ENCODE results near the gene ASTN2.
"Not testable (repeated sequence)": the region's sequence is repeated elsewhere in the genome, so short reads cannot be mapped to it uniquely, and the experiment has no call there.

ASTN2 gene

DNA sequence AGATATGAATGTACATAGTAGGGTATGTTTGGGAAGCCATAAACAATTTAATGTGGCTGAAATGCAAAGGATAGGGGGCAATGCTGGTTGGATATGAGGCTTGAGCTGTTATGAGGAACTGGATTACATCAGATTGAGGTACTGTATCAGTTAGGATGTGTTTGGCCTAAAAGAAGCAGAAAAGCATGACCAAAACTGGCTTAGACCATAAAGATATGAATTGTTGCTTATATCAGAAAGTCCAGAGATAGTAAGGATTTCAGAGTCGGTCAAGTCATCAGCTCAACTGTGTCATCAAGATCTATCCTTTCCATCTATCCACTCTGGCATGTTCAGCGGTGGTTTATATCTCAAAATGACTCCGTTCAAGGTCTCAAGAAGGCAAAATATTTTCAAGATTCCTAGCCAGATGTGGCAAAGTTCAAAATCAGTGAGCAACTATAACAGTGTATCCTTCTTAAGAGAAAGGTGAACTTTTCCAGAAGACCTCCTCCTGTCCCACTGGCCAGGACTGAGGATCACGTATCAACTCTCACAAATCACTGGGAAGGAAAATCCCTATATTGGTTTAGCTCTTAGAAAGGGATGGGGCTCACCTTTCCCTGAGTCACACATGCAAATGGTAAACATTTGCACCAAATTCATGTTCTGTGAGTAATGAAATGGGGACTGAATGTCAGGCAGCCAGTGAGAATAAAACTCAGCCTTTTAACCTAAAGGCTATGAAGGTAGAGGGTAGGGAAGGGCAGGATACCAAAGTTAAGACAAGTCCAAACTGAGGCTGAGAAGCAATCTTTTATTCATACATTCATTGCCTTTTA lies 469.9 kb downstream of the ASTN2 start:
- no peak for DNase-seq

DNA sequence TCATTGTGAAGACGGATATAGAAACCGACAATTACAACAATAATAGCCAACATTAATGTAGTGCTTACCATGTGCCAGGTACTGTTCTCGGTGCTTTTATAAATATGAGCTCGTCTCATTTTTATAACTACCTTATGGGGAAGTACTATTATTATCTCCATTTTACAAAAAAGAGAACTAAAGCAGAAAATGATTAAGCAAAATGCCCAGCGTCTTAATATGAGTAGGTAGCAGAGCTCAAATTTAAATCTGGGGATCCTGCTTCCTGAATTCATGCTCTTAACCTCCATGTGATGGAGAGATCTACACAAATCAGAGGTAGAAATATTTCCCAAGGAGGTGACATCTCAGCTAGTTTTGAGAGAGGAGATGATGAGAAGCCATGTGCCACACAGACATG lies 470.9 kb downstream of the ASTN2 start:
- DNase-seq = no peak

DNA sequence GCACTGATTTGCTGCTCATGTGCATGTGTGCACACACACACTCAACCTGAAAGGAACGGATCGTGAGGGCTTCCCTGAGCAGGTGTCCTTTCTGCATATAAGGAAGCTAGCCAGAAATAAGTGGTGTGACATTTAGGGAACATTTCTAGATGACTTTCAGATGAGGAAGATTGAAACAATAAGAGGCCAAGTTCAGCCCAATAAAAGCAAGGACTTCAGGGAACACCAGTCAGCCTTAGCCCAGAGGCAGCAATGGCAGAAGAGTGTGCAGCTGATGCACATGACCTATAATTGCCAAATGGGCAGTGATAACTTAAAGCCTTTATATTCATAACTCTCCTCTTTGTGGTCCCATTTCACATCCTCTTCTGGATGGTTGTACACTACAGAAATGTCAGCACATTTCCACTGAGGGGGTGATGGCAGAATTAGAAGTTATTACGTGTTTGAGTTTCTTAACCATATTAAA lies 472.2 kb downstream of the ASTN2 start:
- no peak for DNase-seq

DNA sequence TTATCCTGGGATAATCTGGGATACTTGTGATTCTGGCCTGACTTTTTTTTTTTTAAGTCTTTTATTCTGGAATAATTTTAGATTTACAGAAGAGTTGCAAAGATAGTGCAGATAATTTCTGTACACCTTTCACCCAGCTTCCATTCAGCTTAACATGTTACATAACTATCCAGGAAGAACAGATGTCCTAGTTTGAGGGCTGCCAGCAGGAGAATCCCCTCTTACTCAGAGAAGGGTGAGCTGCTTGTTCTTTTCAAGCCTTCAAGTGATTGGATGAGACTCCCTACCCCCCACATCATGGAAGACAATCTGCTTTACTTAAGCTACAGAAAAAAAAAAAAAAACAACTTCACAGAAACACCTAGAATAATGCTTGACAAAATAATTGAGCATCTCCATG lies 473.6 kb downstream of the ASTN2 start:
- DNase-seq = peak; percentile 86

DNA sequence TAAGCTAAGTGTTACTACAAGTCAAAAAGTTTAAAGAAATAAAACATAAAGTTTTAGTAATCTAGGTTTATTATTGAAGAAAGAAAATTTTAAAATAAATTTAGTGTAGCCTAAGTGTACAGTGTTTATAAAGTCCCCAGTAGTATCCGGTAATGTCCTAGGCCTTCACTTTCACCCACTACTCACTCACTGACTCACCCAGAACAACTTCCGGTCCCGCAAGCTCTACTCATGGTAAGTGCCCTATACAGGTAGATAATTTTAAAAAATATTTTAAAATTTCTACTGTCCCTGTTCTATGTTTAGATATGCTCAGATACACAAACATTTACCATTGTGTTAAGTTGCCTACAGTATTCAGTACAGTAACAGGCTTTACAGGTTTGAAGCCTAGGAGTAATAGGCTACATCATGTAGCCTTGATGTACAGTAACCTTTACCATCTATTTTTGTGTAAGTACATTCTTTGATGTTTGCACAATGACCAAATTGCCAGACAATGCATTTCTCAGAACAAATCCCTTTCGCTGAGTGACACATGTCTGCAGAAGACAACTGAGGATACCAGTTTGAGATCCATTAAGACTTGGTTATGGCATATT lies 474.1 kb downstream of the ASTN2 start:
- no peak for DNase-seq

DNA sequence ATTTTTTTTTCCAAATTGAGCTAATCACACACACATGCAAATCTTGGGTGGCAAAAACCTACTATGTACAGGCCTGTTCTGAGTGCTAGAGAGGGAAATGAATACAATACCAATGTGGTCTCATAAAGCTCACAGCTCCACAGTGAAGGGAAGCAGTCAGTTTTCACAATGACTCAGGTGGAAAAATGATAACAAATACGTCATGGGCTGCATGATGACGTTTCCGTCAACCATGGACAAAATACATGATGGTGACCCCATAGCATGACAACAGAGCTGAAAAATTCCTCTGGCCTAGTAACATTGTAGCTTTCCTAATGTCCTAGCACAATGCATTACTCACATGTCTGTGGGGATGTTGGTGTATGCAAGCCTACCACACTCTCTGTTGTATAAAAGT lies 475.2 kb downstream of the ASTN2 start:
- no peak for DNase-seq

DNA sequence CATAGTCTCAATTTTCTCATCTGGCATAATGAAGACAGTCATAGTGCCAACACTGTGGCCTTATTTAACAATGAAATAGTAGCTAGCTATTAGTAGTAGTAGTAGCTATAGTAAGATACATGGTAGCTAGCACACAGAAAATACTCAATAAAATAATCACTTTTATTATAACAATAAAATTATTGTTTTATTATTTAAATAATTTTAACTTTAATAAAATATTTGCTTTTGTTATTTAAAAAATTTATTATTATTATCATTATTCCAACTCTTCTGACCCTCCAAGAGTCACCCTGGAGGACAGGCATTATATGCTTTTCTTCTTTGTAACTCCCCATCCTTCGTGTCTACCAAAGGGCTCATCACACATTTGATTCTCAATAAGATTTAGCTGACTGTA lies 475.7 kb downstream of the ASTN2 start:
- no peak for DNase-seq

DNA sequence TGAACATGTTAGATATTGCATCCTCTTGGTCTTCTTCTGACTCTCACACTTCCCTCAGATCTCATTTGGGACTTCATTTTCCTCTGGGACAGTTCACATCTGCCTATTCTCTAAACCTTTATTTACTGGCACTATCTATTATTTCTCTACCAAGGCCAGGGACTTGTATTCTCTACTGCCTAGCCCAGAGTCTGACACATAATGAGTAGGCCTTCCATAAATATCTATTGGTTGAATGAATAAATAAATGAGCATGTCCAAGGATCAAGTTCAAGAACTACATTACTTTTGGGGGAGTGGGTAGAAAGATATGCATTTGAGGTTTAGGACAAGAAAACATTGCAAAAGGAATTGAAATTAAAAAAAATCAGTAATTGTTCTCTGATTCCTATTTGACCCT lies 477.5 kb downstream of the ASTN2 start:
- DNase-seq = no peak

DNA sequence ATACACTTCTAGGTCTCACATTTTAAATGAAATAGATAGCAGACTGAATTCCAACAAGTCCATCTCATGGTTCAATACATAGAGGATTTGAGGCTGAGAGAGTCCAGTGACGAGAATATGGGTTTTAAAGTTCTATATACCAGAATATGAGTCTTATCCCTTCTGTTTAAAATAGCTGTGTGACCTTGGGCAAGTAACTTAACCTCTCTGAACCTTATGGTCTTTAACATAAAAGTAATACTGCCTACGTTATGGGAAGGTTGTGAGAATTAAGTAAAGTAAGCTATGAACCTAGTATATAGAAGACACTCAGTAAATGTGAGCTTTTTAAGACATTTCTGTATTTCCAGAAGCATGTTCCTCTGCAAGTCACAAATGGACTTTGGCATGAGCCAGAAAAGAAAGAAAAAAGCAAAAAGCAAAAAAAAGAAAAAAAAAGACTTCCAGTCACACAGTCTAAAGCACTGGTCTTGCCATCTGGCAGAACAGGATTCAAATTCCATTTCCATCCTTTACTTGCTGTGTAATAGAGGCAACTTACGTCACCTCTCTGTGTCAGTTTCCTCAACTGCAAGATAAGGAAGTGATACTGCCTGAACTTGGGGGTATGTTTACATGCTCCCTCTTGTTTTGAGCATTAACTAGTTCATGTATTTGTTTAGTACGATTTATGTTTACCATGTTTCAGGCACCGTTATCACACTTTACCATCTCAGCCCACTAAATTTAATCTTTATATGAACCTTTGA lies 479.5 kb downstream of the ASTN2 start:
- DNase-seq = no peak

DNA sequence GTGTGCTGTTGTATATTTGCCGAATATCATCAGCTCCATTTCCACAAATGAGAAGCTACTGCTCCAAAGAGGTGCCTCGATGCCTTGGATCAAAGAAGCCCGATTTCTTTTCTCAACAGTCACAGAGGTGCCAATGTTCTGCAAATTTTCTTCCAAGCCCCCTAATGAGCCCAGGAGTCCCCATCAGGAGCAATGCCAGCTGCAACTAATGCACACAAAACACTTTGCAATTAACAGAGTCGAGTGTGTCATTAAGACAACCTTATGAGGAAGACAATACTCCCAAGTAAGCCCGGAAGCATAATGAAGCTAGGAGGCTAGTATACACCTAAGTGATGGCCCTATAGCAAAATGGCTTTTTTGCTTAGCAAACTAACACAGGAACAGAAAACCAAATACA lies 480.7 kb downstream of the ASTN2 start:
- DNase-seq = no peak

DNA sequence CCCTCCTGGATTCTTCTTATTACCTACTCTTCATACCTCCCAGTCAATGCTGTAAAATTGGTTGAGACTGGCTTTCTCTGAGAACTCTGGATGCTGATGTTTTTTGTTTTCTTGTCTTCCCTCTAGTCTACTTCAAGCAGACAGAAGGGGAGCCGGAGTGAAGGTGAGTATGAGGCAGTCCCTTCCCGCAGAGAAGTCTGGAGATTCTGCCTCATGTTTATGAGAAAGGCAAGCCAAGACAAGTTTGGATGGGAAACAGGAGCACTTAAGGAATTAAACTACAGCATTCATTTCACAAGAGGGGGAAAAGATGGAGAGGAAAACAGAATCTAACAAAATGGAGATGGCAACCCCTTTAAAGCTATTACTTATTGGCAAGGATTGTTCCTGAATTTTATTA lies 481.6 kb downstream of the ASTN2 start:
- DNase-seq = no peak

DNA sequence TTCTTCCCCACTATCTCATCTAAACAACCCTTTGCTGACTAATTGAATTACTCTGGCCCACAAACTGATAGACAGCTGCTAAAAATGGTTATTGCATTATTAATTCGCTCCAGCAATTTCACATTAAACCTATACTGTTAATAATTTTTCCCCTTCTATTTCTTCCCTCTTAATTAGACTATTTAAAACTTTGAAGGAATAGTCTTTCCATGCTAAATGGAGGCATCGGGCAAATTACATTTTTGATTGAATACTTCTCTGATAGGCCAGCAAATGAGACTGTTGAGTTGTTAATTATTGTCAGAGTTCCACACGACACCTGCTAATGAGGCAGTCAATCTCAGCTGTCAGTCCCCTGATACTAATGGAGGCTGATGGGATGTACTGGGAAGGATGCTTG lies 485.2 kb downstream of the ASTN2 start:
- DNase-seq = no peak

DNA sequence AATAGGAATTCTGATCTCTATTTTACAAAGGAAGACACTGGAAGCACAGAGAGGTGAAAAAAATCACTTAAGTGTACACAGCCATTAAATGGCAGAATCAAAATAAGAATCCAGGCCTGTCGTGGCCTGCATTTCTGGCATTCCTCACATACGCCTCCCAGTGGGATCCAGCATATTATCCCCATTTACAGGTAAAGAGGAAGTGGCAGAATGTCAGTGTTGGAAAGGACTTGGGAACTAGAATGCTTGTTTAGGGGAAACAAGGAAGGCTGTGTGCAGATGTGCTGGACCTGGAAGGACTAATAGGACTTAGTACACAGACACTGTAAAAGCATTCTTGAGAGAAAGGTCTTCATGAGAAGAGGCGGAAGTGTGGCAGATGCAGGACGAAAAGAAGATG lies 486.0 kb downstream of the ASTN2 start:
- DNase-seq = no peak

DNA sequence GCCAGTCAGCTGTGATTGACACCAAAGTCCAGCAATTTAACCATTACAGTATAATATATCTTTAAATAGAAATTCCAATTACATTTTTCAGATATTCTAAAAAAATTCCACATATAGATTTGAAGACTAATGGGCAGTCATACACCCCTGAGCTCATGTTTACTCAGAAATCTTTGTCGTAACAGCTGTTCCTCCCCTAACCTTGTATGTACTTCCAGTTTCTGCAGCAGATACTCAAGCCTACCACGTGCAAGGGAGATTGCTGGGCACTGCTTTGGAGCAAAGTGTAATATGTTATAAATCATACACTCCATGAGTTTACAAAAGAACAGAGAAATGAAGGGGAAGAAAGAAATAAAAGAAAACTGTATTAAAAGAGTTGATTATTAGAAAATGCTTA lies 486.6 kb downstream of the ASTN2 start:
- DNase-seq = no peak

DNA sequence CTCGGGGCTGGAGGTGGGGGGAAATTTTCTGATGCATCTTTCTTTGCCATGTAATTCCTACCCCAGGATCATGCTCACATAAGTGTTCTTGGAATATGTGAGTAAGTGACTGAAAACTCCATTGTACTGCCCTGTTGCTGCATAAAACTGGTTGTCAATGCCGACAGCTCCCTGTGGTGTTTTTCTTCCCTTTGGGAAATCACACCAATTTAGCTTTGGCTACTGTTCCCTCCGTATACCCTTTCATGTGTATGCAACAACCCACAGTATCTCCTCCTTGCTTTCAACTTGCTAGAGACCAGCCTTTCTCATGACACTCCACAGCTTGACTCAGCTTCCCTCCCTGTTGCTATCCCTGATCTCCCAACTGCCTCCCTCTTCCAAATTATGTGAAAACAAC lies 487.1 kb downstream of the ASTN2 start:
- DNase-seq = no peak

DNA sequence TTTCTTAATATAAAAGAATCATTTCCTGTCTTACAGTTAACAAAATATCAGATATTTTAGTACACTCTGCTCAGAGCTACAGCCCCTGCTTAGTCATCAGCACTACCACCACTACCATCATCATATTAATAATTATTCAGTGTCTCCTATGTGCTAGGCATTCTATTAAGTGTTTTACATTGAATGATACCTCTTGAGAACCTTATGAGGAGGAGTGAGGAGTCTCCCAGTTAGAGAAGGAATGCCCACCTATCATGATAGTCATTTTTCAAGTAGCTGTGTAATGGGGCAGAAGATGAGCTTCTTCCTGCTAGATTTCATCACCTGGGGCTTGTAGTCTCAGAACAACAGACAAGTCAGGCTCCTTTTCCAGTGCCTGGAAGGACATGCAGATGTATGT lies 489.7 kb downstream of the ASTN2 start:
- no peak for DNase-seq

DNA sequence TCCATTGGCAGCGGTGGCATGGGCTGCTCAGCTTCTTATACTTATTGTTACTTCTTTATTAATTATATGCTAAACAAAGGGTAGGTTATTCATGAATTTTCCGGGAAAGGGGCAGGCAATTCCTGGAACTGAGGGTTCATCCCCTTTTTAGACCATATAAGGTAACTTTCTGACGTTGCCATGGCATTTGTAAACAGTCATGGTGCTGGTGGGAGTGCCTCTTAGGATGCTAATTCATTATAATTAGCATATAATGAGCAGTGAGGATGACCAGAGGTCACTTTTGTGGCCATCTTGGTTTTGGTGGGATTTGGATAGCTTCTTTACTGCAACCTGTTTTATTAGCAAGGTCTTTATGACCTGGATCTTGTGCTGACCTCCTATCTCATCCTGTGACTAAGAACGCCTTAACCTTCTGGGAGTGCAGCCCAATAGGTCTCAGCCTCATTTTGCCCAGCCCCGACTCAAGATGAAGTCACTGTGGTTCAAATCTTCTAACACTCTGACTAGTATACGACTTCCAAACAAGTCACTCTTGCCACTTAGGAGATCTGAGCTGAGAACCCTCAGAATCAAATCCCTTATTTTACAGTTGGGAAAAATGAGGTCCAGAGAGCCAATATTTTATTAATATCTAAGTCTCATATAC lies 490.3 kb downstream of the ASTN2 start:
- DNase-seq = no peak

DNA sequence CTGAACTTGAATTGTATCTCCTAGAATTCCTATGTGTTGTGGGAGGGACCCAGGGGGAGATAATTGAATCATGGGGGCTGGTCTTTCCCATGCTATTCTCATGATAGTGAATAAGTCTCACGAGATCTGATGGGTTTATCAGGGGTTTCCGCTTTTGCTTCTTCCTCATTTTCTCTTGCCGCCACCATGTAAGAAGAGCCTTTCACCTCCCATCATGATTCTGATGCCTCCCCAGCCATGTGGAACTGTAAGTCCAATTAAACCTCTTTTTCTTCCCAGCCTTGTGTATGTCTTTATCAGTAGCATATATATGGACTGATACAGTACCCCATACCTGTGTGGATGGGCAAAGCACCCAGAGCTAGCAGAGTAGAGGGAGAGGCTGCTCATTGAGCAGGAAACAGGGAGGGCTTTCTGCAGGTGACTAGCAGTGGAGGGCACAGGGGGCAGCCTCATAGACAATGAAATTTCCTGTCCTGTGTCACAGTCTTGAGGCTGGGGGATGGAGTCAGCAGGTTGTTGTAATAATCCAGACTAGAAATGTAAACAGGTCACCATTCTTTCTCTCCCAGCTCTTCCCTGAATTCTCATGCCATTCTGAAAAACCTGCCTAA lies 496.9 kb downstream of the ASTN2 start:
- DNase-seq = not testable (repeated sequence)

DNA sequence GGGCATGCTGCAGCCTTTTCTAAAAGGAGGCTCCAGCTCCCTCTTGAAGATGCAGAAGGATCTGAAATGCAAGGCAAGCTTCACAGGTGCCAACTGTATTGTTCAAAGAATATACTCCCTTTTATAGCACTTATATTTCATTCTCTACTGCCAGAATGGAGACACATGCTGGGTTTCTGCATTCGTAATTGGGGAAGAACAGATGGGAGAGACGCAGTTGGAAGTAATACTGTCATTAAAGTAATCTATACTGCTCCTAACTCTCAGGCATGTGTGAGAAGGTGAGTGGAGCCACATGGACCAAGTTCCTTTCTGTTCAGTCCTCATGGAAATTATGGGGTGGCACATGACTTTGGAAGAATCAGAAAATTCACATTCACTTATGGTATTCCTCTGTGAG lies 501.3 kb downstream of the ASTN2 start:
- peak; percentile 96 for DNase-seq

DNA sequence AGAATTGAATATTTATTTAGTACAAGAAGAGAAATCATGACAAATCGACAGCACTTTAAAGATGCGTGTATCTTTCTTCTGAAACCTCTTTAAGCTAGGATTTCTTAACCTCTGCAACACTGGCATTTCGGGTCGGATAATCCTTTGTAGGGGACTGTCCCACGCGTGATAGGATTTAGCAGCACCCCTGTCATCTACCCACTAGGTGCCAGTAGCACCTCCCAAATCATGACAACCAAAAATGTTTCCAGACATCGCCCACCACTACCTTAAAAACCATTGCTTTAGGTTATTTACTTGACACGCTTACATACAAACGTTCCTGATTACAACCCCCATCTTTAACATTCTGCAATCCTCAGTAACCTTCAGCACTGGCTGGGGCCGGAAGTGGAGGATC lies 504.7 kb downstream of the ASTN2 start:
- DNase-seq = no peak

DNA sequence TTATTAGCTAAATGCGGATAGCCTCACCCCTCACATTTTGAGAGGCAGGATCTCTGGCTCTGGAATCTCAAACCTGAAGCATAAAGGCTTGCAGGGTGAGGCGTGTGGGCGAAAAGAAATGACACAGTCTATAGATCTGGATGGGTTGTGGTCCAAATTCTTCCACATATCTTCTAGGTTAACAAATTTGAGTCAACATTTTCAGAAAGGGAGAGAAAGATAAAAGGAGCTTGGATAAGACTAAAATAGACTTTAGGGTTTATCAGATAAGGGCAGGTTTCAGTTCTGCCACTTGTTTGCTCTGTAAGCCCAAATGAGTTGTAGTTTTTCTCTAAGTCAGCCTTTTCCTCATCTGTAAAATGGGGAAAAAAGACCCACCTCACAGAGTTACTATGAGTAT lies 506.9 kb downstream of the ASTN2 start:
- DNase-seq = no peak

DNA sequence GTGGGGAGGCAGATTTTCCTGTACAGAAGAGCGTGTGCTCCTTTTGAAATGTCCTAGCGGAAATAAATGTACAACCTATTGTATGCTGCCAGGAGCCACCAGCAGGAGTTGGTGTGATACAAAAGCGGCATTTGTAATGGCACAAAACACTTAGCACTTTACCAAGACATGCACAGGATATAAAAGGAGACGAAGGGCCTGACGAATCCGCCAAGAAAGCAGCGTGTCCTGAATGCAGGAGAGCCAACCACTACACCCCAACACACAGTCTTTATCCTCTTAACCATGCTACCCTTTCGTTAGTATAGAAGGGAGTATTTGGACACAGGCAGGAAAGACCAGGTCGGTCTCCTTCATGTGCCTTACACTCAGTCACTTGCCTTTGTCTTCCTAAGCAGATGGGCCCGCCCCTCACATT lies 509.7 kb downstream of the ASTN2 start:
- no peak for DNase-seq

DNA sequence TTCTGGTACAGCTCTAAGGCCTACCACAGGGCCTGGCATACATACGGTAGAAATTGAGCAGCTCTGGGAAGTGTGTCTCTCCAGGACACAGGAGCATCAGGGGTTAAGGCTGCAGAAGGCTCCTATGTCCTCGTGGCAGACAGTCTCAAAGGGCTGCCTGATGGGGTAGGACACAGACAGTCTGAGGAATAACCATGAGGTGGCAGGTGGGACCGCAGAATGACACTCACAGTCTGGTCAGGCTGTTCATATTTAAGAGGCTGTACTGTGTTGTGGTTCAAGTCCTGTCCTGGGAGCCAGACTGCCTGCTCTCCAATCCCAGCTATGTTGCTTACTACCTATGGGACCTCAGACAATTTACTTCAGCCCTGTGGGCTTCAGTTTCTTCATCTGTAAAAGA lies 510.7 kb downstream of the ASTN2 start:
- DNase-seq = no peak
